Peyer's patch (tissue), 4 donors: Measurements from ENCODE around the gene EMP1.

Experiments used
- POLR2A ChIP-seq, 2 donors: fragments of 450-650 bp; IDR thresholded peaks; one replicate each; pipeline ENCODE4 v1.5.1; 2017; ENCODE audit warnings: antibody characterized with exemption in 2 of 2, mild to moderate bottlenecking in 2 of 2, moderate library complexity in 2 of 2
- TF ChIP-seq, protein P1 (sequence below), 6 experiments: fragments of 450-650 bp in 4 of 6; fragments of 200-600 bp in 2 of 6; sonication (generic) in 1 of 6; IDR thresholded peaks; one replicate each; pipeline ENCODE4 v1.5.1; 2017 to 2019; ENCODE audit warnings: antibody characterized with exemption in 6 of 6, mild to moderate bottlenecking in 3 of 6, moderate library complexity in 1 of 6

DNA sequence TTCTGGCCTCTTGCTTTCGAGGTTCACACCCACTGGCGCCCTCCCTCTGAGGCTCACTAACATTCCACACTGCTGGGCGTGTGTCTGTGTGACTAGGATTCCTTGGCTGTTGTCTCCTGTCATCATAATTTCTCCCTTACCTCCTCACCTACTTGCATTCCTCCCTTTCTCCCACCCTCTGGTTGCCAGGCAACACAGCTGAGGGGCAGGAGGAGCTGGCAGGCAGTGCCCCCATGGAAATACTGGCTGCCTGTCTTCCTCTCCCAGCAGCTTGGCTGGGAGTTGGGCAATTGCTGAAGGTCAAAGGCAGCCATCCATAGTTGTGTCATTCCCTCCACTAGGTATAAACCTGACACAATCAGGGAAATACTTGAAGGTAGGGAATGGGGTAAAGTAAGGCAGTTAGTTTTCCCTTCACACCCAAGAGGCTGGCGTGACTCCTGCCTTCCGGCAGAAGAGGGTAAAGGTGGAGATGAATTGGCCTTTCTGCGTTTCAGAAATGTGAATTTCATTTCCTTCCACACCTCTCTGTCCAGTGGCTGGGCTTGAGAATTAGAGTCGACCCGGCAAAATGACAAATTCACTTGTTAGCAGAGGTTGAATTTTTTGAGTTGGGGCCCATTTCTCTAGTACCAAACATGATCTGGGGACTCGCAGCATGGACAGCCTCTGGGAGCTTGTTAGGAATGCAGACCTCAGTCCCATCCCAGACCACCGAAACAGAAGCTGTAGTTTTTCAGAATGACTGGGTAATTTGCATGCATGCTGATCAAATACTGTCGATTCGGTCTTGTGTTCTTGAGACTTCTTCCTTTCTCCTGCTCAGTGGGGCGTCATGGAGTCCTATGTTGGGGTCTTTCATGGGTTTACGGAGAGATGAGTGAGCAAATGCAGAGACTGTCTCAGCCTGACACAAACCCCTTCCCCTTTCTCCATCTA, 24.3 kb upstream of the EMP1 start:
- TF ChIP-seq, protein P1, sequence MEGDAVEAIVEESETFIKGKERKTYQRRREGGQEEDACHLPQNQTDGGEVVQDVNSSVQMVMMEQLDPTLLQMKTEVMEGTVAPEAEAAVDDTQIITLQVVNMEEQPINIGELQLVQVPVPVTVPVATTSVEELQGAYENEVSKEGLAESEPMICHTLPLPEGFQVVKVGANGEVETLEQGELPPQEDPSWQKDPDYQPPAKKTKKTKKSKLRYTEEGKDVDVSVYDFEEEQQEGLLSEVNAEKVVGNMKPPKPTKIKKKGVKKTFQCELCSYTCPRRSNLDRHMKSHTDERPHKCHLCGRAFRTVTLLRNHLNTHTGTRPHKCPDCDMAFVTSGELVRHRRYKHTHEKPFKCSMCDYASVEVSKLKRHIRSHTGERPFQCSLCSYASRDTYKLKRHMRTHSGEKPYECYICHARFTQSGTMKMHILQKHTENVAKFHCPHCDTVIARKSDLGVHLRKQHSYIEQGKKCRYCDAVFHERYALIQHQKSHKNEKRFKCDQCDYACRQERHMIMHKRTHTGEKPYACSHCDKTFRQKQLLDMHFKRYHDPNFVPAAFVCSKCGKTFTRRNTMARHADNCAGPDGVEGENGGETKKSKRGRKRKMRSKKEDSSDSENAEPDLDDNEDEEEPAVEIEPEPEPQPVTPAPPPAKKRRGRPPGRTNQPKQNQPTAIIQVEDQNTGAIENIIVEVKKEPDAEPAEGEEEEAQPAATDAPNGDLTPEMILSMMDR (IDR thresholded peaks at IDR 0.05): no peak
- TF ChIP-seq POLR2A (IDR thresholded peaks at IDR 0.05): no peak
